Nephron (organoid): ENCODE measurements around the gene KRTAP10-12.
A peak's percentile ranks its signal among the peaks of the same experiment; 100 is the strongest.

ENCODE experiments used
- H3K27ac Mint-ChIP-seq, 3 experiments: 2 replicates each; pipeline ENCODE4 v1.8.0; 2020; ENCODE audit warnings: mixed read lengths in 3 of 3, mild to moderate bottlenecking in 2 of 3, moderate library complexity in 1 of 3
- H3K27me3 Mint-ChIP-seq: 2 replicates; pipeline ENCODE4 v1.8.0; 2021; ENCODE audit warnings: low read depth, mild to moderate bottlenecking, moderate library complexity, mixed read lengths
- H3K36me3 Mint-ChIP-seq: 2 replicates; pipeline ENCODE4 v1.8.0; 2020; ENCODE audit warnings: low read depth, mixed read lengths
- H3K4me1 Mint-ChIP-seq: 2 replicates; pipeline ENCODE4 v1.8.0; 2020; ENCODE audit warnings: mixed read lengths
- H3K4me3 Mint-ChIP-seq, 3 experiments: 2 replicates each; pipeline ENCODE4 v1.8.0; 2020; ENCODE audit warnings: mild to moderate bottlenecking in 3 of 3, mixed read lengths in 3 of 3, moderate library complexity in 2 of 3
- H3K9me3 Mint-ChIP-seq: 2 replicates; pipeline ENCODE4 v1.8.0; 2020; ENCODE audit warnings: mixed read lengths
- CTCF ChIP-seq, 3 experiments: fragments of 200-600 bp; sonication (generic); IDR thresholded peaks; one replicate each; pipeline ENCODE4 v1.5.0; 2021; ENCODE audit warnings: antibody characterized with exemption in 3 of 3; ENCODE audit not compliant: unreplicated experiment in 3 of 3

Gene KRTAP10-12

DNA sequence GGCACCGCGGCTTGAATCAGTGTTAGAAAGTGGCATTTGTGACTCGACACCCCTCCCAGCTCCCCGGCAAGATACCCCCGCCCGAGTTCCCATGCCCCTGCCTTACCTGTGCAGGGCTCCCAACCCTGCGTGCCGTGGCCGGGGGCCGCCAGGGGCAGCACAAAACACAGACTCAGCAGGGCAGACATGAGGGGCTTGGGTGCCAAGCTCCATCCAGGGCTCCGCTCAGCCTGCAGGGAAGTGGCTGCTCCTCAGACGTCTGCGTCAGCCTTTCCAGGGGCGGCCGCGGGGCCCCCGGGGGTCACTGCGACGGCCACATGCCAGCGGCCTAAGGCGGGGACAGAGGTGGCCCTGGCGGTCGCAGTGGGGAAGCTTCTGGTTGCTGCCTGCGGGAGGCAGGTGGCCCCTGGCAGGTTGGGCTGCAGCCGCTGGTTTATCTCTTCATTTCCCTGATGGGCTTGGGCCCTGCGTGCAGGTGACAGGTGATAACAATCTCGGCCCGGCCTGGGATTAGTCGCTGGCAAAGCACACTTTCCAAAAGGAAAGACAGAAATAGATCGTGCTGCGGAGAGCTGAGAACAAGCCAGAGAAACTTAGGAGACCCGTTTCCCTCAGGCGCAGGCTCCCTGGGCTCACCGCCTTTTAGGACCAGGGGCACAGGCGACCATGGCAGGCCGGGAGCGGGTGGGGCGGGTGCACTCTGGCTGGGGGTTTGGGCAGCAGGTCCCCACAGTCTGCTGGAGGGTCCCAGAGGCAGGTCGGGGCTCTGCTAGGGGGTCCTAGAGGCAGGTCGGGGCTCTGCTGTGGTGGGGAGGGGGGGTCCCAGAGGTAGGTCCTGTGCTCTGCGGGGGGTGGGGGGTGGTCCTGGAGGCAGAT lies 14.6 kb downstream of the KRTAP10-12 start, which contains the start of gene TSPEAR:
TSPEAR (minus strand) TSS at position 246 of the 876 bp plus-strand sequence; CDS start at position 188, 58 bp downstream.
- Mint-ChIP-seq H3K27ac (no peak within 1 kb of the TSS), H3K4me3 (peak within 1 kb of the TSS; percentile 7 to 46 (median 45)), H3K27me3 (peaks cover 100% of the 10 kb centered on the region), H3K36me3 (no peaks in the 10 kb centered on the region), H3K4me1 (peaks cover 19% of the 10 kb centered on the region), H3K9me3 (peaks cover 2% of the 10 kb centered on the region)
- no peak for TF ChIP-seq CTCF (IDR thresholded peaks at IDR 0.05; ENCODE audit: unreplicated experiment in 3 of 3)

- H3K4me3 Mint-ChIP-seq = no peak overlapping the region
- no peaks in the 10 kb centered on the region for H3K36me3 Mint-ChIP-seq
- peaks cover 98% of the 10 kb centered on the region for H3K27me3 Mint-ChIP-seq
- peaks cover 3% of the 10 kb centered on the region for H3K9me3 Mint-ChIP-seq
- H3K4me1 Mint-ChIP-seq = peaks cover 18% of the 10 kb centered on the region
- H3K27ac Mint-ChIP-seq = no peak overlapping the region
- no peak for TF ChIP-seq CTCF (IDR thresholded peaks at IDR 0.05; ENCODE audit: unreplicated experiment in 3 of 3)
Measured at GRCh38 chr21:44712203-44713028, 15.4 kb downstream of the KRTAP10-12 start.

DNA sequence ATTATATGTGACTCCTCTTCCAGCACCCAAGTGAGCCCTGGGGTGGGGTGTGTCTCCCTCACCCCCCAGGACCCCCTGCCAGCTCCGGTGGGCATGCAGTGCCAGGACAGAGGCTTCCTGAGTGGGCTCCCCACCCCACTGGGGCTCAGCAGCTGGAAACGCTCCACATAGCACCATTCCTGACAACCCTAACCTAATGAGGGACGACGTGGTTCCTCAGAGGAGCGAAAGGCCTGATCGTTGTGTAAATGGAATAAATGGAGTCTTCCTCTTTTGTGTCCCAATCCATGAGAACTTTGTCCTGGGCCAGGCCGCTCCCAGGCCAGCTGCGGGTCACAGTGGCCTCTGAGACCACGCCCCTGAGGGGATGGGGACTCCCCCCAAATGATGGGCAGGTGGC lies 16.2 kb downstream of the KRTAP10-12 start:
- Mint-ChIP-seq H3K27ac (no peak overlapping the region), H3K4me3 (no peak overlapping the region), H3K27me3 (peaks cover 91% of the 10 kb centered on the region), H3K4me1 (peaks cover 18% of the 10 kb centered on the region), H3K36me3 (no peaks in the 10 kb centered on the region), H3K9me3 (peaks cover 3% of the 10 kb centered on the region)
- no peak for TF ChIP-seq CTCF (IDR thresholded peaks at IDR 0.05; ENCODE audit: unreplicated experiment in 3 of 3)

- TF ChIP-seq CTCF (IDR thresholded peaks at IDR 0.05; ENCODE audit: unreplicated experiment in 3 of 3) = no peak
- no peak overlapping the region for H3K4me3 Mint-ChIP-seq
- H3K27ac Mint-ChIP-seq = no peak overlapping the region
- peaks cover 3% of the 10 kb centered on the region for H3K9me3 Mint-ChIP-seq
- H3K27me3 Mint-ChIP-seq = peaks cover 91% of the 10 kb centered on the region
- no peaks in the 10 kb centered on the region for H3K36me3 Mint-ChIP-seq
- peaks cover 26% of the 10 kb centered on the region for H3K4me1 Mint-ChIP-seq
Measured at GRCh38 chr21:44713846-44714245, 16.9 kb downstream of the KRTAP10-12 start.

DNA sequence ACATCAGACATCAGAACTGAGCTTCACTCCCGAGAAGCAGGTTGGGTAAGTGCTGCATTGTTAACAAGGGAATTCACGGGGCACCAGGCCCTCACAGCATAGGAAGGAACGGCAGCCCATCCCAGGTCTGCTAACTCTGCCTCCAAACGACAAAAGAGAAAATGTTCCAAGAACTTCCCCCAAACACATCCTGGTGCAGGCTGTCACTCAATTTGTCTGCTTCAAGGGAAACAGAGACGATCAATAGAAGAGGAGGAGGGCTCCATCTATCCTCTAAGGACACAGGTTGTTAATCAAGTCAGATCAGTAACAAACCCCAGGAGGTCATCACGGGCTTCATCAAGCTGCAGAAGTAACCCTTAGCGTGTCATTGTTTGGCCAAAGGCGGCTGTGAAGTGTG lies 17.9 kb downstream of the KRTAP10-12 start:
- no peak overlapping the region for H3K27ac Mint-ChIP-seq
- peaks cover 18% of the 10 kb centered on the region for H3K4me1 Mint-ChIP-seq
- TF ChIP-seq CTCF (IDR thresholded peaks at IDR 0.05; ENCODE audit: unreplicated experiment in 3 of 3) = no peak
- H3K4me3 Mint-ChIP-seq = no peak overlapping the region
- H3K9me3 Mint-ChIP-seq = peaks cover 3% of the 10 kb centered on the region
- no peaks in the 10 kb centered on the region for H3K36me3 Mint-ChIP-seq
- H3K27me3 Mint-ChIP-seq = peaks cover 84% of the 10 kb centered on the region
